Neuron (in vitro differentiated cells): Measurements from ENCODE around the gene MYMX.

Experiments used
- H2AFZ ChIP-seq: one replicate; pipeline ENCODE4 v1.6.1; 2013; ENCODE audit warnings: low read depth, mild to moderate bottlenecking, inconsistent platforms, low read length, moderate library complexity
- H3K27me3 ChIP-seq: one replicate; pipeline ENCODE4 v1.6.1; 2013; ENCODE audit warnings: low read length; ENCODE audit not compliant: insufficient read depth
- H3K36me3 ChIP-seq: one replicate; pipeline ENCODE4 v1.6.1; 2013; ENCODE audit warnings: low read length; ENCODE audit not compliant: insufficient read depth
- H3K4me1 ChIP-seq: one replicate; pipeline ENCODE4 v1.6.1; 2013; ENCODE audit warnings: low read length; ENCODE audit not compliant: insufficient read depth
- H3K4me3 ChIP-seq: 2 replicates; pipeline ENCODE4 v1.5.1; 2013; ENCODE audit warnings: mild to moderate bottlenecking, low read length, moderate library complexity
- H3K9me3 ChIP-seq: one replicate; pipeline ENCODE4 v1.6.1; 2013; ENCODE audit warnings: low read length

The MYMX gene

GRCh38 chr6:44216677-44217331 lies at the start of gene MYMX:
Gene MYMX (plus strand): TSS chr6:44216926. CDS start chr6:44217472, 546 bp downstream.
- H3K27me3 ChIP-seq, result no peaks in the 10 kb centered on the region
- no peaks in the 10 kb centered on the region for H3K36me3 ChIP-seq
- H3K9me3 ChIP-seq, result no peaks in the 10 kb centered on the region
- peaks cover 25% of the 10 kb centered on the region for H3K4me1 ChIP-seq
- no peak within 1 kb of the TSS for H3K4me3 ChIP-seq
- H2AFZ ChIP-seq, result no peak within 1 kb of the TSS

GRCh38 chr6:44167567-44167966 lies 49.2 kb upstream of the MYMX start:
- Histone ChIP-seq H3K4me3 (no peak overlapping the region), H3K9me3 (no peaks in the 10 kb centered on the region), H3K4me1 (peaks cover 8% of the 10 kb centered on the region), H3K27me3 (peaks cover 12% of the 10 kb centered on the region), H2AFZ (no peak overlapping the region), H3K36me3 (no peaks in the 10 kb centered on the region)

GRCh38 chr6:44169154-44169553 lies 47.6 kb upstream of the MYMX start:
- H3K27me3 ChIP-seq, result peaks cover 12% of the 10 kb centered on the region
- no peaks in the 10 kb centered on the region for H3K4me1 ChIP-seq
- no peaks in the 10 kb centered on the region for H3K9me3 ChIP-seq
- H3K4me3 ChIP-seq, result no peak overlapping the region
- no peaks in the 10 kb centered on the region for H3K36me3 ChIP-seq
- H2AFZ ChIP-seq, result no peak overlapping the region

GRCh38 chr6:44169886-44170570 lies 46.7 kb upstream of the MYMX start:
- no peaks in the 10 kb centered on the region for H3K4me1 ChIP-seq
- H2AFZ ChIP-seq, result no peak overlapping the region
- H3K36me3 ChIP-seq, result no peaks in the 10 kb centered on the region
- H3K9me3 ChIP-seq, result no peaks in the 10 kb centered on the region
- H3K4me3 ChIP-seq, result no peak overlapping the region
- H3K27me3 ChIP-seq, result peaks cover 12% of the 10 kb centered on the region

GRCh38 chr6:44171899-44172546 lies 44.7 kb upstream of the MYMX start:
- Histone ChIP-seq H3K4me3 (no peak overlapping the region), H3K36me3 (no peaks in the 10 kb centered on the region), H3K4me1 (no peaks in the 10 kb centered on the region), H3K27me3 (peaks cover 10% of the 10 kb centered on the region), H2AFZ (no peak overlapping the region), H3K9me3 (no peaks in the 10 kb centered on the region)

- Histone ChIP-seq H3K27me3 (peaks cover 10% of the 10 kb centered on the region), H3K36me3 (no peaks in the 10 kb centered on the region), H3K4me3 (no peak overlapping the region), H3K4me1 (no peaks in the 10 kb centered on the region), H2AFZ (no peak overlapping the region), H3K9me3 (no peaks in the 10 kb centered on the region)
These were observed 43.8 kb upstream of the MYMX start for GRCh38 chr6:44172731-44173500.

GRCh38 chr6:44176130-44176761 lies 40.5 kb upstream of the MYMX start:
- Histone ChIP-seq H2AFZ (no peak overlapping the region), H3K27me3 (peaks cover 1% of the 10 kb centered on the region), H3K9me3 (no peaks in the 10 kb centered on the region), H3K4me1 (no peaks in the 10 kb centered on the region), H3K36me3 (no peaks in the 10 kb centered on the region), H3K4me3 (no peak overlapping the region)

GRCh38 chr6:44176762-44177509 lies 39.8 kb upstream of the MYMX start:
- no peaks in the 10 kb centered on the region for H3K9me3 ChIP-seq
- H2AFZ ChIP-seq, result no peak overlapping the region
- no peak overlapping the region for H3K4me3 ChIP-seq
- H3K27me3 ChIP-seq, result no peaks in the 10 kb centered on the region
- H3K4me1 ChIP-seq, result no peaks in the 10 kb centered on the region
- H3K36me3 ChIP-seq, result no peaks in the 10 kb centered on the region

GRCh38 chr6:44177691-44178423 lies 38.9 kb upstream of the MYMX start:
- Histone ChIP-seq H3K27me3 (no peaks in the 10 kb centered on the region), H2AFZ (no peak overlapping the region), H3K4me1 (no peaks in the 10 kb centered on the region), H3K4me3 (no peak overlapping the region), H3K36me3 (no peaks in the 10 kb centered on the region), H3K9me3 (no peaks in the 10 kb centered on the region)

- no peaks in the 10 kb centered on the region for H3K36me3 ChIP-seq
- H2AFZ ChIP-seq, result no peak overlapping the region
- H3K4me3 ChIP-seq, result no peak overlapping the region
- H3K9me3 ChIP-seq, result no peaks in the 10 kb centered on the region
- H3K27me3 ChIP-seq, result no peaks in the 10 kb centered on the region
- H3K4me1 ChIP-seq, result no peaks in the 10 kb centered on the region
These were observed 38.2 kb upstream of the MYMX start for GRCh38 chr6:44178424-44179071.

- H3K36me3 ChIP-seq, result no peaks in the 10 kb centered on the region
- no peaks in the 10 kb centered on the region for H3K27me3 ChIP-seq
- H3K4me3 ChIP-seq, result no peak overlapping the region
- no peaks in the 10 kb centered on the region for H3K4me1 ChIP-seq
- no peaks in the 10 kb centered on the region for H3K9me3 ChIP-seq
- no peak overlapping the region for H2AFZ ChIP-seq
These were observed 37.6 kb upstream of the MYMX start for GRCh38 chr6:44179072-44179536.
